IMR-90 (cell line): ENCODE data around the gene TRAPPC10. TPM values are rescaled to one million over a fixed set of nuclear protein-coding genes. Genes with fewer than 3 reads are reported as not detected.

Source experiments
- ATAC-seq: fragments of 200-7000 bp; cut with Tn5 transposase; 2 replicates; pipeline ENCODE4 v1.9.1; 2020; ENCODE audit warnings: low read depth, mild to moderate bottlenecking, moderate library complexity
- BruUV-seq: library from RNA; stranded (reverse); fragments of 400-500 nt; replicated peaks from 2 replicates; lab custom pipeline; 2021; lab: Mats Ljungman, UMichigan
- CTCF ChIA-PET: fragments of 300-600 bp; formaldehyde crosslinking; extraction: SDS; loops from one replicate; lab custom pipeline; 2021; ENCODE audit warnings: antibody characterized with exemption; lab: Yijun Ruan, JAX
- POLR2A ChIA-PET: fragments of 300-600 bp; sonication (Branson Sonifier 250); formaldehyde crosslinking; loops from one replicate; lab custom pipeline; 2022; ENCODE audit warnings: antibody characterized with exemption; ENCODE audit not compliant: unreplicated experiment; lab: Charles Lee
- DNase-seq: peaks from one replicate; pipeline ENCODE4 v3.0.0; 2013
- H2AFZ ChIP-seq: replicated peaks from 2 replicates; pipeline ENCODE3; 2013; ENCODE audit warnings: low read length, mild to moderate bottlenecking; ENCODE audit not compliant: poor library complexity
- H2AK5ac ChIP-seq: 2 replicates; pipeline ENCODE4 v1.6.1; 2013; ENCODE audit warnings: low read depth, low read length, inconsistent platforms
- H2AK9ac ChIP-seq: replicated peaks from 2 replicates; pipeline ENCODE3; 2013; ENCODE audit warnings: mild to moderate bottlenecking, low read depth, low read length, moderate library complexity; ENCODE audit not compliant: poor library complexity
- H2BK120ac ChIP-seq: 2 replicates; pipeline ENCODE4 v1.6.1; 2013; ENCODE audit warnings: low read depth, low read length, inconsistent platforms
- H2BK15ac ChIP-seq: 3 replicates; pipeline ENCODE4 v1.6.1; 2013; ENCODE audit warnings: low read depth, low read length, inconsistent platforms
- H2BK20ac ChIP-seq: 2 replicates; pipeline ENCODE4 v1.6.1; 2013; ENCODE audit warnings: low read depth, mild to moderate bottlenecking, inconsistent platforms, low read length, moderate library complexity
- H2BK5ac ChIP-seq: 2 replicates; pipeline ENCODE4 v1.6.1; 2013; ENCODE audit warnings: mild to moderate bottlenecking, low read depth, low read length, inconsistent platforms; ENCODE audit not compliant: poor library complexity, severe bottlenecking
- H3K14ac ChIP-seq: replicated peaks from 2 replicates; pipeline ENCODE4 v1.6.1; 2013; ENCODE audit warnings: low read depth, low read length, inconsistent platforms
- H3K18ac ChIP-seq: 2 replicates; pipeline ENCODE4 v1.6.1; 2013; ENCODE audit warnings: low read depth, low read length, control low read depth
- H3K23ac ChIP-seq: 2 replicates; pipeline ENCODE4 v1.6.1; 2013; ENCODE audit warnings: low read depth, low read length, inconsistent platforms
- H3K27ac ChIP-seq: 2 replicates; pipeline ENCODE4 v1.5.1; 2013; ENCODE audit warnings: mild to moderate bottlenecking, control low read depth, low read length; ENCODE audit not compliant: insufficient read depth
- H3K27me3 ChIP-seq: 2 replicates; pipeline ENCODE4 v1.6.1; 2013; ENCODE audit warnings: low read length; ENCODE audit not compliant: control insufficient read depth, insufficient read depth
- H3K36me3 ChIP-seq: 2 replicates; pipeline ENCODE4 v1.6.1; 2013; ENCODE audit warnings: low read length, mixed read lengths; ENCODE audit not compliant: control insufficient read depth, insufficient read depth
- H3K4ac ChIP-seq: 2 replicates; pipeline ENCODE4 v1.6.1; 2013; ENCODE audit warnings: low read depth, low read length, inconsistent platforms
- H3K4me1 ChIP-seq: 2 replicates; pipeline ENCODE4 v1.6.1; 2013; ENCODE audit warnings: low read length, mixed read lengths; ENCODE audit not compliant: control insufficient read depth, insufficient read depth
- H3K4me2 ChIP-seq: 2 replicates; pipeline ENCODE4 v1.6.1; 2013; ENCODE audit warnings: low read depth, mild to moderate bottlenecking, control low read depth, low read length, moderate library complexity
- H3K4me3 ChIP-seq: 2 replicates; pipeline ENCODE4 v1.5.1; 2013; ENCODE audit warnings: low read depth, mild to moderate bottlenecking, control low read depth, low read length, moderate library complexity; ENCODE audit not compliant: insufficient read depth
- H3K56ac ChIP-seq: 2 replicates; pipeline ENCODE4 v1.6.1; 2013; ENCODE audit warnings: low read length, inconsistent platforms; ENCODE audit not compliant: insufficient read depth; ENCODE audit errors: extremely low read depth
- H3K79me1 ChIP-seq, 2 experiments: 2 replicates each; pipeline ENCODE4 v1.6.1; 2013; ENCODE audit warnings: low read length in 2 of 2, inconsistent platforms in 1 of 2, low read depth in 1 of 2
- H3K9ac ChIP-seq: 2 replicates; pipeline ENCODE4 v1.6.1; 2013; ENCODE audit warnings: low read depth, low read length, control low read depth
- H3K9me1 ChIP-seq: 2 replicates; pipeline ENCODE4 v1.6.1; 2013; ENCODE audit warnings: low read length, inconsistent platforms; ENCODE audit not compliant: insufficient read depth
- H3K9me3 ChIP-seq: 2 replicates; pipeline ENCODE4 v1.6.1; 2013; ENCODE audit warnings: low read length; ENCODE audit not compliant: control insufficient read depth, insufficient read depth
- H4K20me1 ChIP-seq: 2 replicates; pipeline ENCODE4 v1.6.1; 2013; ENCODE audit warnings: low read length, inconsistent platforms; ENCODE audit not compliant: insufficient read depth
- H4K5ac ChIP-seq: 2 replicates; pipeline ENCODE4 v1.6.1; 2013; ENCODE audit warnings: mild to moderate bottlenecking, low read depth, low read length, control low read depth
- H4K8ac ChIP-seq, 2 experiments: 2 replicates each; pipeline ENCODE4 v1.6.1; 2013; ENCODE audit warnings: low read depth in 2 of 2, low read length in 2 of 2, control low read depth in 1 of 2, inconsistent platforms in 1 of 2
- H4K91ac ChIP-seq: 2 replicates; pipeline ENCODE4 v1.6.1; 2013; ENCODE audit warnings: low read depth, low read length, inconsistent platforms; ENCODE audit not compliant: insufficient read depth
- BHLHE40 ChIP-seq: fragments of 150-350 bp; IDR thresholded peaks from 2 replicates; pipeline ENCODE4 v1.6.1; 2016; ENCODE audit warnings: mild to moderate bottlenecking, low read depth, low read length
- CEBPB ChIP-seq: IDR thresholded peaks from 2 replicates; pipeline ENCODE4 v1.6.1; 2012; ENCODE audit warnings: low read depth, low read length, improper control_type of control experiment
- CHD1 ChIP-seq: IDR thresholded peaks from 2 replicates; pipeline ENCODE4 v1.6.1; 2012; ENCODE audit warnings: low read depth, low read length, improper control_type of control experiment
- ELK1 ChIP-seq: fragments of 150-350 bp; IDR thresholded peaks from 2 replicates; pipeline ENCODE4 v1.6.1; 2016; ENCODE audit warnings: low read depth, mild to moderate bottlenecking, low read length, moderate library complexity, borderline replicate concordance
- FOS ChIP-seq: fragments of 150-350 bp; IDR thresholded peaks from 2 replicates; pipeline ENCODE4 v1.6.1; 2016; ENCODE audit warnings: low read depth, low read length
- MAFK ChIP-seq: IDR thresholded peaks from 2 replicates; pipeline ENCODE4 v1.6.1; 2012; ENCODE audit warnings: low read depth, low read length, improper control_type of control experiment
- MAZ ChIP-seq: IDR thresholded peaks from 2 replicates; pipeline ENCODE4 v1.6.1; 2012; ENCODE audit warnings: low read depth, mild to moderate bottlenecking, low read length, improper control_type of control experiment, moderate library complexity, borderline replicate concordance
- MXI1 ChIP-seq: IDR thresholded peaks from 2 replicates; pipeline ENCODE4 v1.6.1; 2012; ENCODE audit warnings: low read depth, mild to moderate bottlenecking, low read length, moderate library complexity, borderline replicate concordance
- NFE2L2 ChIP-seq: fragments of 150-350 bp; IDR thresholded peaks from 2 replicates; pipeline ENCODE4 v1.6.1; 2016; ENCODE audit warnings: low read depth, mild to moderate bottlenecking, low read length
- POLR2A ChIP-seq: IDR thresholded peaks from 2 replicates; pipeline ENCODE4 v1.6.1; 2012; ENCODE audit warnings: mild to moderate bottlenecking, low read depth, low read length
- RAD21 ChIP-seq: IDR thresholded peaks from 2 replicates; pipeline ENCODE4 v1.6.1; 2012; ENCODE audit warnings: low read length, improper control_type of control experiment
- RCOR1 ChIP-seq: IDR thresholded peaks from 2 replicates; pipeline ENCODE4 v1.6.1; 2012; ENCODE audit warnings: mild to moderate bottlenecking, low read length, improper control_type of control experiment; ENCODE audit not compliant: insufficient replicate concordance
- WGBS, 2 experiments: methylation state at CpG; one replicate each; pipeline versions ENCODE4 v1.1.5 to v1.1.7; 2013; ENCODE audit warnings: missing lambda C conversion rate in 2 of 2; ENCODE audit not compliant: insufficient read length in 1 of 2; ENCODE audit errors: extremely low coverage in 2 of 2; 5-methylcytosine and 5-hydroxymethylcytosine counted together
- dilution Hi-C: fragments of 300-500 bp; cut with HindIII; formaldehyde crosslinking; loops from one replicate; pipeline ENCODE4 v1.14.3; 2018; ENCODE audit warnings: low sequenced_read_pairs; ENCODE audit not compliant: unreplicated experiment
- in situ Hi-C: fragments of 300-500 bp; cut with MboI; formaldehyde crosslinking; loops from 3 replicates; pipeline ENCODE4 v1.14.3; 2019; ENCODE audit warnings: low sequenced_read_pairs, inconsistent platforms, mixed read lengths
- intact Hi-C: fragments of 100-400 bp; cut with micrococcal nuclease; formaldehyde crosslinking; loops from 2 replicates; pipeline ENCODE4 v1.10.0; 2022
- polyA plus RNA-seq, 3 experiments: library from polyadenylated mRNA; depleted of rRNA; stranded (reverse); fragments of >200 nt; gene quantifications; 2 replicates each; pipeline ENCODE4 v1.2.3, GENCODE V29; 2012; ENCODE audit warnings: low replicate concordance in 1 of 3
- total RNA-seq: library from RNA; depleted of rRNA; stranded (reverse); fragments of >200 nt; gene quantifications from 2 replicates; pipeline ENCODE4 v1.2.3, GENCODE V29; 2012

TRAPPC10 gene
- total and polyA plus RNA-seq, 2 of the 4 experiments (the other 2 are of a cell fraction) = 17.8 to 18.1 TPM

- H2AFZ ChIP-seq = no peak overlapping the region
- no CpG with 5 or more reads among the region's 4 CpGs for WGBS, 2 experiments
- H3K4ac ChIP-seq = no peak overlapping the region
- no peak for ATAC-seq
- H2BK120ac ChIP-seq = no peak overlapping the region
- H3K9me1 ChIP-seq = peaks cover 13% of the 10 kb centered on the region; the same call in 1 of the 2 replicates
- no peak overlapping the region for H3K4me2 ChIP-seq
- no peak overlapping the region for H4K8ac ChIP-seq
- no peak overlapping the region for H3K23ac ChIP-seq
- dilution Hi-C loops = no loop called here
- POLR2A ChIA-PET = no interaction called here
- H3K18ac ChIP-seq = no peak overlapping the region
- CTCF ChIA-PET = interaction anchor here (0.6 kb wide), 1 partner anchor 192 kb away, joined by 3 read pairs; no protein-coding TSS in a partner anchor
- in situ Hi-C loops = no loop called here
- H4K20me1 ChIP-seq = peaks cover 14% of the 10 kb centered on the region
- H3K4me3 ChIP-seq = no peak overlapping the region
- no peak overlapping the region for H2AK5ac ChIP-seq
- no peak overlapping the region for H3K56ac ChIP-seq
- no peak for TF ChIP-seq POLR2A
- no peak for TF ChIP-seq MXI1
- TF ChIP-seq MAZ = no peak
- TF ChIP-seq NFE2L2 = no peak
- TF ChIP-seq FOS = no peak
- no peak for TF ChIP-seq RAD21
- no peak for TF ChIP-seq CEBPB
- TF ChIP-seq CHD1 = no peak
- TF ChIP-seq ELK1 = no peak
- TF ChIP-seq MAFK = no peak
- TF ChIP-seq BHLHE40 = no peak
- no peak for TF ChIP-seq RCOR1
- intact Hi-C loops = no loop called here
- H3K14ac ChIP-seq = no peak overlapping the region
- H2AK9ac ChIP-seq = no peak overlapping the region
- H3K36me3 ChIP-seq = peaks cover 31% of the 10 kb centered on the region
- DNase-seq = no peak
- no peaks in the 10 kb centered on the region for H3K4me1 ChIP-seq
- H2BK20ac ChIP-seq = no peak overlapping the region
- H3K9ac ChIP-seq = no peak overlapping the region
- H2BK15ac ChIP-seq = no peak overlapping the region
- no peaks in the 10 kb centered on the region for H3K27me3 ChIP-seq
- no peak overlapping the region for H3K27ac ChIP-seq
- H3K79me1 ChIP-seq = peaks cover 30 to 50% of the 10 kb centered on the region in 2 experiments
- BruUV-seq = no TSS peak
- no peak overlapping the region for H2BK5ac ChIP-seq
- H3K9me3 ChIP-seq = no peaks in the 10 kb centered on the region
- H4K5ac ChIP-seq = no peak overlapping the region
- no peak overlapping the region for H4K91ac ChIP-seq
These were observed 23.1 kb downstream of the TRAPPC10 start for GRCh38 chr21:44035244-44035643.
